AG09309 (cell line): ENCODE data around the gene SATL1.
"Not testable (repeated sequence)": the region's sequence is repeated elsewhere in the genome, so short reads cannot be mapped to it uniquely, and the experiment has no call there.

ENCODE experiments used
- DNase-seq: peaks from one replicate; pipeline ENCODE4 v3.0.0-alpha.2; 2010; ENCODE audit warnings: low read depth
- H3K4me3 ChIP-seq: 2 replicates; pipeline ENCODE4 v1.5.1; 2011; ENCODE audit warnings: mild to moderate bottlenecking, low read depth, low read length, moderate library complexity; ENCODE audit not compliant: control insufficient read depth
- TF ChIP-seq, protein P1 (sequence below): IDR thresholded peaks from 2 replicates; pipeline ENCODE4 v1.5.1; 2011; ENCODE audit warnings: mild to moderate bottlenecking, low read depth, low read length, inconsistent platforms; ENCODE audit not compliant: insufficient read depth, control insufficient read depth; ENCODE audit errors: missing control alignments

SATL1 gene, protein sequence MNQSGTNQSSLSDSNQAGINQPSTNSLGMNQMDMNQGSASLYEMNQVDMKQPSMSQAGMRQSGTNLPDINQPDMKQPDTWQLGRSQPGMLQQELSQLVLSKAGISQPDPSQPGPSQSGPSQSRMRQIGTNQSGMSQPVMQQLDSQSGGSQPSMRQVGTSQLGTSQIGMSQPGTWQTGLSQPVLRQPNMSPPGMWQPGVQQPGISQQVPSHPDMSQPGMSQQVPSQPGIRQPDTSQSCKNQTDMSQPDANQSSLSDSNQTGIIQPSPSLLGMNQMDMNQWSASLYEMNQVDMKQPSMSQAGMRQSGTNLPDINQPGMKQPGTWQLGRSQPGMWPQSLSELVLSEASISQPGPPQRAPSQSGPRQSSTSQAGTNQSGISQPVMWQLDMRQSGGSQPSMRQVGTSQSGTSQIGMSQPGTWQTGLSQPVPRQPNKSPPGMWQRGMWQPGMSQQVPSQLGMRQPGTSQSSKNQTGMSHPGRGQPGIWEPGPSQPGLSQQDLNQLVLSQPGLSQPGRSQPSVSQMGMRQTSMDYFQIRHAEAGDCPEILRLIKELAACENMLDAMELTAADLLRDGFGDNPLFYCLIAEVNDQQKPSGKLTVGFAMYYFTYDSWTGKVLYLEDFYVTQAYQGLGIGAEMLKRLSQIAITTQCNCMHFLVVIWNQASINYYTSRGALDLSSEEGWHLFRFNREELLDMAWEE

DNA sequence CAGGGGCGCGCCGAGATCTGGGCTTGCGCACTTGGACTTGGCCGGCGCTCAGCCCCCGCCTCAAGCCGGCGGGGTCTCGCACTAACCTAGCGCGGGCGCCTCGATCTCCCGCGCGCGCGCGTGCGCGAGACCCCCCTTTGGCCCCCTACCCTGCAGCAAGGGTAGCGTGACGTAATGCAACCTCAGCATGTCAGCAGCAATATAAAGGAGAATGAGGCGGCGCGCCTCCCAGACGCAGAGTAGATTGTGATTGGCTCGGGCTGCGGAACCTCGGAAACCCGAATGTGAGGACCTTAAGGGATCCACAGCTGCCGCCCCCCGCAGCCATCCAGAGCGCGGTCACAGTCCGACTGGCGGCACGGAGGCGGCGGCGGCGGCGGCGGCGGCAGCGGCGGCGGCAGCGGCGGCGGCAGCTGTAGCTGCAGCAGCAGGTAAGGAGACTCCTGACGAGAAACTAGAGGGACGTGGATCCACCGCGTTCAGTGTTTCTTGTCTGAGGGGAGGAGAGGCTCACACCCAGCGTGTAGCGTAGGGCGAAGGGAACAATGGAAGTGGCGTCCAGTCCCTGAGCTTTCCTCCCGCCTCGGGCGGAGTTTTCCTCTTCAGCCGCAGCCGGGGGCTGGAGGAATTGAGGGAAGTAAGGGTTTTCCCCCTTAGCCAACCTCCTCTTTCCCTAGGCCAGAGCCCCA lies at the start of gene SATL1, which contains the start of gene ZNF711:
Gene SATL1 (minus strand): TSS at position 19 of the 689 bp plus-strand sequence. CDS start 134,811 bp downstream, outside the sequence.
Gene ZNF711 (plus strand): TSS at position 231 of the 689 bp plus-strand sequence. CDS start 3,582 bp downstream, outside the sequence.
- H3K4me3 ChIP-seq, result peak within 1 kb of the TSS; percentile 40
- TF ChIP-seq, protein P1, sequence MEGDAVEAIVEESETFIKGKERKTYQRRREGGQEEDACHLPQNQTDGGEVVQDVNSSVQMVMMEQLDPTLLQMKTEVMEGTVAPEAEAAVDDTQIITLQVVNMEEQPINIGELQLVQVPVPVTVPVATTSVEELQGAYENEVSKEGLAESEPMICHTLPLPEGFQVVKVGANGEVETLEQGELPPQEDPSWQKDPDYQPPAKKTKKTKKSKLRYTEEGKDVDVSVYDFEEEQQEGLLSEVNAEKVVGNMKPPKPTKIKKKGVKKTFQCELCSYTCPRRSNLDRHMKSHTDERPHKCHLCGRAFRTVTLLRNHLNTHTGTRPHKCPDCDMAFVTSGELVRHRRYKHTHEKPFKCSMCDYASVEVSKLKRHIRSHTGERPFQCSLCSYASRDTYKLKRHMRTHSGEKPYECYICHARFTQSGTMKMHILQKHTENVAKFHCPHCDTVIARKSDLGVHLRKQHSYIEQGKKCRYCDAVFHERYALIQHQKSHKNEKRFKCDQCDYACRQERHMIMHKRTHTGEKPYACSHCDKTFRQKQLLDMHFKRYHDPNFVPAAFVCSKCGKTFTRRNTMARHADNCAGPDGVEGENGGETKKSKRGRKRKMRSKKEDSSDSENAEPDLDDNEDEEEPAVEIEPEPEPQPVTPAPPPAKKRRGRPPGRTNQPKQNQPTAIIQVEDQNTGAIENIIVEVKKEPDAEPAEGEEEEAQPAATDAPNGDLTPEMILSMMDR, result no peak
- no peak for DNase-seq

DNA sequence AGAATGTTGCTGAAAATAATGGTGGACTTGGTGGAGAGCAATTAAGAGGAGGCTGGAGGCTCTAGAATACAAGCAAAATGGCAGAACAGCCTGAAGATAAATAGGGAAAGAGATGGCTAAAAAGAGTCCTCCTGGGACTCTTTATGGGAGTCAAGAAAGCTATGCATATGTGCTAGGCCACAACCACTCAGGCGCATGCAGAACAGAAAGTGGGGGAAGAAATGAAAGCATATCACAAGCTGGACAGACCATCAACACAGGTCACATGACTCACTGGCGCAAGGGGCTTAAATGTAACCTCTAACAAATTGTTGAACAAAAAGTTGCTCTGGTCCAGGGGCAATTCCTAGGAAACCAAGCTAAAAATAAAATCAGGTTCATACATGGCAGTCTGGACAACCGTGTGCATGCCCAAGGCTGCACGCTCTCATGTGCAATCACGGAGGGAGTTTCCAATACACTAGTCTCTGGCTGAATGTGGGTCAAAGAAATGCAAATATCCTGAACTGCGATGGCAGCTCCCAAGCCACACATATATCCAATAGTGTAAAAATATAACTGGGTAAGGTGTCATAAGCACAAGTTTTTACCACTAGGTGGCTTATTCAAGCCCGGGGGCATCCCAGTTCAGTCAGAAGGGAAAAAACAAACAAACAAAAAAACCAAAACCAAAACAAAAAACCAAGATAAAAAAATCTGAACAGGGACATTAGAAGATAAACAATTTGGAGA lies 45.6 kb upstream of the SATL1 start:
- TF ChIP-seq, protein P1, result no peak
- no peak overlapping the region for H3K4me3 ChIP-seq
- DNase-seq, result no peak

DNA sequence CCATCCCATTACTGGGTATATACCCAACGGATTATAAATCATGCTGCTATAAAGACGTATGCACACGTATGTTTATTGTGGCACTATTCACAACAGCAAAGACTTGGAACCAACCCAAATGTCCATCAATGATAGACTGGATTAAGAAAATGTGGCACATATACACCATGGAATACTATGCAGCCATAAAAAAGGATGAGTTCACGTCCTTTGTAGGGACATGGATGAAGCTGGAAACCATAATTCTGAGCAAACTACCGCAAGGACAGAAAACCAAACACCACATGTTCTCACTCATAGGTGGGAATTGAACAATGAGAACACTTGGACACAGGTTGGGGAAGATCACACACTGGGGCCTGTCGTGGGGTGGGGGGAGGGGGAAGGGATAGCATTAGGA lies 41.7 kb upstream of the SATL1 start:
- DNase-seq, H3K4me3 ChIP-seq: not testable (repeated sequence)

DNA sequence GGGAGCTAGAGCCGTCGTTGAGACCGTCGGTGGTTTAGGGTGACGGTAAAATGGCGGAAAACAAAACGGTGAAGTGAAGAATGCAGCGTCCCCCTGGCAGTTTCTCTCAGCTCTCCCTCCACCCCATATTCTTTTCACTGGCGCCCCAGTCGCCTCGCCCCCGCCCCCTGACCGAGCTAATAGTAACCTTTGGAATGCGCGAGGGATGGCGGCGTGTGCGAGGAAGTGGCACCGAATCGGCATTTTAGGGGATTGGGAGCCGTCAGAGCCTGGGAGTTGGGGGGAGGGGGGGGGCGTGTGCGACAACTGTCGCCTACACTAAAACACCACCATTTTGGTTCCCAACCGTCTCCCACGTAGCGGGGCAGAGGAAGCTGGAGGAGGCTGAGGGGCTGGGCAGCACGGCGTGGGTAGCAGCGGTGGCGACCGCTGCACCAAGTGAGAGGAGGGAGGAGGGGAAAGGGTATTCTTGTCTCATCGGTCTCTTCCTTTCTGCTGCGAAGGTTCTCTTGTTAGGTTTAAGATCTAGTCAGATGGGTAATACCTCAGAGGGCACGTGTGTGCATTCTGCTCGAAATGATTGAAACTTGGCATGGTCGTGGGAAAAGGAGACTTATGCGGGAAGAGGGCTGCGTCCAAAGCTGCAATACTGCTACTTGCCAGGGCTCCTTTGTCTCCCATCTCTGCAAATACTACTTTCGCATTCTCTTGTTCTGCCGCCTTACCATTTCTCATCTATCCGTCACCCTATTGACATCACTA lies 1.1 kb upstream of the SATL1 start:
- TF ChIP-seq, protein P1, result no peak
- peak overlapping the region; percentile 40 for H3K4me3 ChIP-seq
- no peak for DNase-seq

DNA sequence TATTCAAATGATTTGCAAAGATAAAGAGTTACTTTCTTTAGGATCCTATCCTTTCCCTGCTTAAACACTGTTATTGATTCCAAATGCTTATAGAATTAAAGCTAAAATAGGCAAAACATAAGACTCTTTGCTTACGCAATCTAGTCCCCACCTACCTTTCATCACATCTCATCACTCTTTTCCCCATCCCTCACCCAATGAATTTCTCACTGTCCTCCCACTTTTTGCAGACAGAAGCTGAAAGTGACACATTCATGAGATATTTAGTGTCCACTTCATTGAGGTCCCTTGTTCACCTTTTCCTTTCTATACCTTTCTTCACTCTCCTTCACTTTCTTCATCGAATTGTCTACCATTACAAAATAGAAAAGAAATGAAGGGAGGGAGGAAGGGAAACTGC lies 424 bp downstream of the SATL1 start:
- DNase-seq, result no peak
- TF ChIP-seq, protein P1, result no peak
- no peak overlapping the region for H3K4me3 ChIP-seq

DNA sequence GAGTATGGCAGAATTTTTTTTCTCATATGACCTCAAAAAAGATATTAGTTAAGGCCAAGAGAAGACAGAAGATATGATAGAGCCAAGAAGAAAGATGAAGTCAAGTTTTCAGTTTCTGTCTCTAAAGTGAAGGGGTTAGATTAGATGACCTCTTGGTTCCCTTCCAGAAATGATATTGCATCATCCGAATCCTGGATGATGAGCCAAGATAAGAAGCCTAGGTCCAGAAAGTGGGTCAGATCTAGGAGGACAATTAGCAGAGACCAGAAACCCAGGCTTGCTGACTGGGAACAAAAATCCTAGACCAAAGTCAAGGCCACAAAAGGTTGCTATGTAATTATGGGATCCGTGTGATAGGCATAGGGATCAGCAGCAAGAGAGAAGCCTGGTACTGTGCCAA lies 20.2 kb downstream of the SATL1 start:
- TF ChIP-seq, protein P1, result no peak

More for the DNA sequence above, 20.2 kb downstream of the SATL1 start:
- no peak overlapping the region for H3K4me3 ChIP-seq
- no peak for DNase-seq
